GM18909 (cell line): Measurements from ENCODE around the gene EYA2.

ENCODE experiments used
- ATAC-seq: cut with Tn5 transposase; IDR thresholded peaks from one replicate; pipeline ENCODE4 v1.9.1; 2021; ENCODE audit warnings: mild to moderate bottlenecking; ENCODE audit not compliant: unreplicated experiment, poor library complexity

The EYA2 gene

DNA sequence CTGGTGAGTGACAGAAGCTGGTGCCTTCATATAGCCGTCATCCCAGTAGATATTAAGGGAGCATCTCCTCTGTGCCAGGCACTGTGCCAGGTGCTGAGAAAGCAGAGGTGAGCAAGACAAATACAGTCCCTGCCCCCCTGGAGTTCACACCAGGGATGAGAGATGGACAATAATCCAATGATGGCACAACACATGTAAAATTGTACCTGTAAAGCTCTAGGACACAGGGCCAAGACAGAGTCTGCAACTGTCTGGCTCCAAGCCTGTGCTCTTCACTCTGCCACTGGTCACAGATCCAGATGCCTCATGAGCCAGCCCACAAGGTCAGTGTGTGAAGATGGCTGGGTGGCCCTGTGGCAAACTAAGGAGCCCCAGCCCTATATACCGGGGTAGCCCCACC lies 133.8 kb downstream of the EYA2 start:
- no peak for ATAC-seq

DNA sequence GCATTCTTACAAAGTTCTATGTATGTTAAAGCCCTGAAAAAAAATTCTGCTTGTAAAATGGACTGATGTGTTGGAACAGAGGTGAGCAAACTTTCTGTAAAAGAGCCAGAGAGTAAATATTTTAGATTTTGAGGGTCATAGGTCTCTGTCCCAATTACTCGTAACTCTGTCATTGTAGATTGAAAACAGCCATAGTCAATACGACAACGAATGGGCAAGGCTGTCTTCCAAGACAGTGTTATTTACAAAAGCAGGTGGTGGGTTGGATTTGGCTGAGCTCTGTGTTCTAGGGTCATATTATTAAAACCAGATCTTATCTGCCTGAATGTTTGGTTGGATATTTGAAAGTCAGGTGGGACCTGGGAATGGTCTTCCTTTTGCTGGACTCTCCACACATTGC lies 135.2 kb downstream of the EYA2 start:
- no peak for ATAC-seq

DNA sequence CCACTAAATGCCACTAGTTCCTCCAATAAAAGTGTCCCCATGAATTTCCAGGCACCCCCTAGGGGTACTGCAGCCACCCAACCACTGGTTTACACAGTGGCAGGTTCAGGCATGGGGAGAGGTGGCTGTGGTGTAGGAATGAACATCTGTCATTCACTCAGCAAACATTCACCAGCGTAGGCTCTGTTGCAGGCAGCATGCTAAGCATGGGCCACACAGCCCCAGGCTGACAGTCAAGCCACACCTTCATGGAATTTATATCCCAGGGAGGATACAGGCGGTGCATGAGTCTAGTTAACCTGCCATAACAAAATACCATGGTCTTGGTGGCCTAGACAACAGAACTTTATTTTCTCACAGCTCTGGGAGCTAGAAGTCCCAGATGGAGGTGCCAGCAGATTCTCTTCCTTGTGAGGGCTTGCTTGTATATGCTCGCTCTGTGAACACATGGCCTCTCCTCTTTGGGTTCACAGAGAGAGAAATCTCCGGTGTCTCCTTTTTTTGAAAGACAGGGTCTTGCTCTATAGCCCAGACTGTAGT lies 135.7 kb downstream of the EYA2 start:
- no peak for ATAC-seq

DNA sequence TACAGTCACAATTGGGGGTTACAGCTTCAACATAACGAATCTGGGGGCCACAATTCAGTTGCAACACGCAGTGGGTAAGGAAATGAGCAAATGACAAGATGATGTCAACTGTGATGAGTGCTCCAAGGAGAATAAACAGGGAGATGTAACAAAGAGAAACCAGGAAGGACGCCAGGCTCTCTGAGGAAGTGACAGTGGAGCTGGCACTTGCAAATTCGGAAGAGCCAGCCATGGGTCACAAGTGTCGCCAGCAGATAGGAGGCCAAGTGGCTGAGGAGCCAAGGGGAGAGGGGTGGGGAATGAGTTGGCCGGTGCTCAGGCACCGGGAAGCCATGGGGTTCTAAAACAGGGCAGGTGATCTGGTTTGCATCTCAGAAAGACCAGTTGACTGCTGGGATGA lies 136.4 kb downstream of the EYA2 start:
- ATAC-seq: no peak

DNA sequence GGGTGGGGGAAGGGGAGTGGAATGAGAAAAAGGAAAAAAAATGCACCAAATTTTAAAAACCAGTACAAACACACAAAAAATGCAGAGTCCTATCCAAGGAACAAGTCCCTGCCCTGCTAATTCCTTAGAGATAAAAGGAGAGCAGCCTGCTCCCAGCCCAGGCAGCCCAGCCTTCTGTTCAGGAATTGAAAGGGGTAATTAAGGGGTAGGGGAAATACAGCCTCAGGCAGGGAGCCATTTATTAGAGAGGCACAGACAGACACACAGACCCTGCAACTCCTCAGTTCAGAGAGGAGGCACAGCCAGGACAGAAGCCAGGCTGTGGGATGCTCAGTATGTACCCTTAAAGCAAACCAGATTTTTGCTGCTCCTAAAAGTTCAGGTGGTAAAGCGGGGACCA lies 137.2 kb downstream of the EYA2 start:
- ATAC-seq: no peak

DNA sequence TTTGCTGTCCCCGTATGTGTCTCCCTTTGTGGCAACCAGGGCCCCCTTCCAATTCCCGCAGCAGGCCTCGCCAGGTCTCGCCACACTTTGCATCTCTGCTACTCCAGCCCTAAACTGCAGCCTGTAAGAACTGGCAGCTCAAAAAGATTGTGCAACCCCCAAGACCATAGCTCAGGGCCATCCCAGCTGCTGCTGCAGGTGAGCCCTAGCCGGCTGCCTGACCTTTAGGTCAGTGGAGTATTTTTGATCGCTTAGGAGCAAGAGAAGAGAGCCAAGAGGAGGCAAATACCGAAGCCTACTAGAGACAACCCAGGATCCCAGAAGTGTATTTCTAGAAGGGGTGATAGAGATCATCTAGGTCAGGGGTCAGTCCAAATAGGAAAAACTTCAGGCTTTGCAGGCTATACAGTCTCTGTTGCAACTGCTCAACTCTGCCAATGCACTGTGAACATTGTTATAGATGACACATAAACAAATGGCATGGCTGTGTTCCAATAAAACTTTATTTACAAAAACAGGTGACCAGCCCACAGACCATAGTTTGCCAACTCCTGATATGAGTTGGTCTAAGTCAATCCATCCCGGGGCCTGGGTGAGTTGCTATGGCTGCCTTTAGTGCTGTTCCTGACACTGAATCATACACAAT lies 138.4 kb downstream of the EYA2 start:
- ATAC-seq: no peak

DNA sequence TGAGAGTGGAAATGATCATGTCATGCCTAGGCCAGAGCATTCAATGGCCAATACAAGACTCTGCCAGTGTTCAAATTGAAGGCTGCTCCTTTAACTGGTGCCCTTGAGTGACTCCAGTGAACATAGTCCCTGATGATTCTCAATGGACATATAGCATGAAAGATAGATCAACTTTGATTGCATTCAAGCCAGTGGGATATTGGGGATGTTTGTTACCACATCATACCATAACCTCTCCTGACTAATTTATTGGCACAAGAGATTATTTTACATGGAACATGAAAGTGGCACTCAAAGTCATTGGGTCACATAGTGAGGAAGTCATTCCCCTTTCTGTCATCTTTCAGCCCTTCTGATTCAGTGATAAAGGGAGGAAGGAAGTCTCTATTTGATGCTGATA lies 139.0 kb downstream of the EYA2 start:
- no peak for ATAC-seq

DNA sequence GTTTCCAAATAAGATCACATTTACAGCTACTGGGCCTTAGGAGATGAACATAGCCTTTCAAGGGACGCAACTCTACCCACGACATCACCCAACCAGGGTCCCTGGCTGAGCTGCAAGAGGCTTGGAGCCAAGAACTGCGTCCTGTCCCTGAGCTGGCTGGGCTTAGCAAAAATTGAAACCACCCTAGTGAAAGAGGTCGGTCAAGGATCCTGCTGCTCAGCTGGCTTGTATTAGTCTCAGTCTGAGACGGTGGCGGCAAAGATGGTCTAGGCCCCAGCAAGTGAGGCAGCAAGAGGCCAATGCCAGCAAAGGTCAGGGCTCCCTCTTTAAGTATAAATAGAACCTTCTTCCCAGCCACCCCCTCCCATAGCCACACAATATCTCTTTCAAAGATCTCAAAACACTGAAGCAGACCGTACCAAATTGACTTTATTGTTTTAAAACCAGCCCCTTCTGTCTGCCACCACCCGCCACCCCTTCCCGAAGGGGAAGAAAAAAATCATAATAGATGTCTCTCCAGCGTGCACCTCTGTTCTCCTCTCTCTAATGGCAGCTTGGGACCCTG lies 140.5 kb downstream of the EYA2 start:
- ATAC-seq: no peak

DNA sequence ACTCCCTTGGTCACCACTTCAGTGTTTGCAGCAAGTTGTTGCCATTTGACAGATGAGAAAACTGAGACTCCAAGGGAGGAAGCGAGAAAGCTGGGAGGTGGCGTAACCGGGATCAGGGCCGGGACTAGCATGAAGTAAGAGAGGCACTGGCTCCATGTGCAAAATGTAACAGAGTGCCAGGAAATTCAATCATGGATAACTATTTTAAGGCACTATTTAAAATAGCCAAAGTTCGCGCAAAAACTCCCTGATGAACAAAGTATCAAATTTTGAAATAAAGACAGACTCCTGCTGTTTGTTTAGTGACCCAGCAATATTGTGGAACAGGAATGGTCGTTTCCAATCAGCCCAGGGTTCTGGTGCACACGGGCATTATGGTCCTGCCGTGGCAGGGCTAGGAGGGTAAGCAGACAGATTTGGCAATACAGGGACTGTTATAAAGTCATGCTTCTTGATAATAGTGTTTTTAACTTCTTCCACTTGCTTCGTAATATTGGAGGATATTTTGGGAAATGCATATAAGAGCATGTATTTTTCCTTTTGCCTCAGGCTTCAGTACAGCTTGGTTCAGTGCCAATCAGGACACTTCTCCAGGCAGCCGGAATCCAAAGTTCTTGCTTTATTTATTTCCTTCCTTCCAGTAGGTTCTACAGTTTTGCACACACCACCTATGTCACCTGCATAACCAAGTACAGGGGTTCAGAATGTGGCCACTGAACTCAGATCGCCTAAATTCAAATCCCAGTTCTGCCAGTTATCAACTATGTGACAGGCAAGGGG lies 141.6 kb downstream of the EYA2 start:
- no peak for ATAC-seq

DNA sequence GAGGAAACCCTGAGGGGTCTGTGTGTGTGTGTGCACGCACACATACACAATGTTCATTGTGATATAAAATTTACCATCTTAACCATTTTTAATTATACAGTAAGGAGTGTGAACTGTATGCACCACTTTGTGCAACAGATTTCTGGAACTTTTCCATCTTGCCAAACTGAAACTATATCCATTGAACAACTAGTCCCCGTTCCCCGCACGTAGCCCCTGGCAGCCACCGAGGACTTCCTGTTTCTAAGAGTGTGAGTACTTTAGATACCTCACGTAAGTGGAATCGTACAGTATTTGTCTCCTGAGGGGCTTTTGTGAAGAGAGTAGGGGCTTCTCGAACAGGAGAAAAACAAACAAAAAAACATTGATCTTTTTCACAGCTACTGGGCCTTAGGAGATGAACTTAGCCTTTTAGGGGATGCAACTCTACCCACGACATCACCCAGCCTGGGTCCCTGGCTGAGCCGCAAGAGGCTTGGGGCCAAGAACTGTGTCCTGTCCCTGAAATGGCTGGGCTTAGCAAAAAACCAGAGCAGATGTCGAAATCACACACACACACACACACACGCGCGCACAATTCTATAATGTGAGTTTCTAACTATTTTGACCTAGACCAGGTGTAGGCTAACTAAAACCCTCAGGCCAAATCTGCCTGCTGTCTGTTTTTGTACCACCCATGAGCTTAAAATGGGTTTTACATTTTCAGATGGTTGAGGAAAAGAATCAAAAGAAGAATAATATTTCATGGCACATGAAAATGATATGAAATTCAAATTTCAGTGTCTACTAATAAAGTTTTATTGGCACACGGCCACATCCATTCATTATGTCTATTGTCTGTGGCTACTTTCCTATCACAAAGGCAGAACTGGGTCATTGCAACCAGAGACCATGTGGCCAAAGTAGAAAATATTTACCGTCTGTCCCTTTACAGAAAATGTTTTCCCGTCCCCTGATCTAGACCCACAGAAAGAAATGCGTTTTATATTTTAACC lies 144.2 kb downstream of the EYA2 start:
- ATAC-seq: no peak

DNA sequence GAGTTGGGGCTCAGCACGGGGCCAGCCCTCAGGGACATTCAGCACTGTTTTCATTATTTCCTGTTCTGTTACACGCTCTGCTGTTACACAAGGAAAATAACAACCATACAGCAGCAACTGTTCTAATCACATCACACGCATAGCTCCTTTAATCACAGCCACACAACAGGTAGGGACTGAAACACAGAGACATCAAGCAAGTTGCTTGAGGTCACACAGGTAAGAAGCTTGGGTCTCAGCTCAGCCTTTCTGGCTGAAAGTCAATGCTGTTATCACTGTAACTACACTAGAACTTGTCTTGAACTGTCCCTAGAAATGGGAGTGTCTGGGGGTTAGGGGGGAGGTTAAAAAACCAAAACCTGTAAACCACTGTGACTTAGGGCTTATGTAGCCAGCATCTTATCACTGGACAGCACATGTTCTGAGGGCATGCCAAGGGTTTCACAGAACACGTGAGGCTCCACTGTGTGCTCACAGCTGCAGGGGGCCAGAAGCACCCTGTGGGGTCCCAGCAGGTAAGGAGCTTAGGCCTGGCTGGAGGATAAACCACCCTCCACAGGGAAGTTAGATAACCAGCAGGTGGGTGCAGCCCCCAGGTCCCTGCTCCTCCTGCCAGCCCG lies 146.0 kb downstream of the EYA2 start:
- no peak for ATAC-seq

DNA sequence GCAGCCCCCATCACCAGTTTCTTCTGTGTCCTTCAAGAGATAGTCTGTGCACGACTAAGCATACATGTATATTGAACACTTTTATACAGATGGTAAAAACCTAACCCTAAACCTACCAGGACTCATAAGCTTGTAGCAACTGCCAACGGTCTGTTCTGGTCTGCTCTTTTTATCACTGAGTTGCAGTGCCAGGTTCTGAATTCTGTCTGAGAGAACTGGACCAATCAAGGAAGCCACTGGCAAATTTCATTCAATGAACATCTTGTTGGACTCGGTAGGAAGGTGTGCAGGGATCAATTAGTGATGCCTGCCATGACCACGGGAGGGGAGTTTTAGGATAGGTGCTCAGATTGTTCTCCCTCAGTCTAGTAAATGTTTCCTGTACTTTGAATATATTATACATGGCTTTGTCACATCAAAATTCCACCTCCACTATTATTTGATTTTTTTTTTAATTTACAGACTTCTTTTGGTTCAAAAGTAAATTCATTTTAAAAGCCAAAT lies 146.8 kb downstream of the EYA2 start:
- ATAC-seq: no peak

DNA sequence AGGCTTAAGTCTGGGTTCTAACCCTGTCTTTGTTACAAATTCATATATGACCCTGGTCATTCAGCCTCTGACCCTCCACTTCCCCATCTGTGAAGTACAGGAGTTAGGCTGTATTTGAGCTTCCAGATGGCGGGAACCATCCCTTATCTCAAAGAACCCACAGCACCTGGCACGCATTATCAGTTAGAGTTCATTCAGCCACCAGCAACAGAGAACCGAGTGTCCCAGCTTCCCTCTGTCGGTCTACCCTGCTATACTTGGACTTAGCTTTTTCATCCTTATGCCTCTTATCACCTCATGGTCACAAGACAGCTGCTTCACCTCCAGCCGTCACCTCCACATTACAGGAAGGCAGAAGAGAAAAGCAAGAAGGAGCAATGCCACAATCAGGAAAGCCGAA lies 147.8 kb downstream of the EYA2 start:
- no peak for ATAC-seq

DNA sequence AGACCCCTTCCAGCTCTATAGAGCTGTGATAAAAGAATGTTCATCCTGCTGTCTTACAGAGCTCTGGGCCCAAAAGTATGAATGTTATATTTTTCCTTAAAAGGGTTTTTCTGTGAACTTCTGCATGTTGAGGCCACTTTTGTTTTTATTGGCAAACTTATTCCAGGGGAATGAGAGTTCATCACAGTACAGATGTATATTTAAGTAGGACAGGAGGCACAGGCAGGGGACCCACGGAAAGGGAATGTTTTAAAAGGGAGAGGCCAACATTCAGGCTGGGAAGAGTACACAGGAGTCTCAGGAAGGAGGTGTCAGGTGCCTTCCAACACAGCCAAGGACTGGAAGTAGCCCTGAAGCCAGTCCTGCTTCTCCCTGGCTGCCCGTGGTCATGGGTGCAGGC lies 148.4 kb downstream of the EYA2 start:
- no peak for ATAC-seq

DNA sequence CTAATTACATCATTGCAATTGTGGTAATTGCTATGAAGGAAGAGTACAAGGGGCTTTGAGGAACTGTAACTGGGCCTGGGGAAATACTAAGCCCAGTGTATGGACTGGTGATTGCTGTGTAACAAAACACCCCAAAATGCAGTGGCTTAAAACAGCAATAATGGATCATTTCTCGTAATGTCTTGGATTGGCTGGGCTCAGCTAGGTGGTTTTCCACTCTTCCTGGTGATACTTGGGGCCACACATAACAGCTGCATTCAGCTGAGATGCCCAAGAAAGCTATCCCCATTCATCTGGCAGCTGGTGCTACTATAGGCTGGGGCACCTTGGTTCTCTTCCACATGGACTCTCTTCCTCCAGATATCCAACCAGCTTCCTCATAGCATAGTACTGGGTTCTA lies 150.3 kb downstream of the EYA2 start:
- ATAC-seq: no peak

DNA sequence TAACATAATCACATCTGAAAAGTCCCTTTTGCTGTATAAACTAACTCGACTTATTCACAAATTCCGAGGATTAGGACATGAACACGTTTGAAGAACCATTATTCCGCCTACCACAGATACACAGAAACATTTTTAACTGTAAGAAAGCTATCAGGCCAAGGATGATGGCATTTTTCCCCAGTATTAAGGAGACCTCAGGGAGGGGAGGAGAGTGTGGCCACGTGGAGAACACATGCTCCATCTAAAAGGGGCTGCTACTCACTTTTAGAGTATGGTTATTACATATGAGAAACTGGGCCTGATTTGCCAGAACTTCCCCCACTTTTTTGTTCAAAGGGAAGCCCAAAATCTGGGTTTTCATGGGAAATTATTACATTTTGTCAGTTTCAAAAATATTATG lies 153.4 kb downstream of the EYA2 start:
- ATAC-seq: no peak

DNA sequence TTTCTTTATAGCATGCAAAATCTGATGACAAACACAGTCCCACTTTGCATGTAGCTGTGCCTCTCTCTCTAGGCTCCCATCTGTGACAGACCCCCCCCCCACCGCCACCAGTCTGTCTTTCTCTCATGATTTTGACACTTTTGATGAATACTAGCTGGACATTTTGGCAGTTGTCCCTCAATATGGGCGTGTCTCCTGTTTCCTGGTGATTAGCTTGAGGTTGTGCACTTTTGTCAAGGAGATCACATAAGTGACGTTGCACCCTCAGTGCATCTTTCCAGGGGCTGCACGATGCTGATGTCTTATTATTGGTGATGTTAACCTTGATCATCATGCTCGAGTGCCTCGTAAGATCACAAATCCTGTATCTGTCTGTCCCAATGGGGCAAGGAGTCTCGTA lies 155.1 kb downstream of the EYA2 start:
- no peak for ATAC-seq

DNA sequence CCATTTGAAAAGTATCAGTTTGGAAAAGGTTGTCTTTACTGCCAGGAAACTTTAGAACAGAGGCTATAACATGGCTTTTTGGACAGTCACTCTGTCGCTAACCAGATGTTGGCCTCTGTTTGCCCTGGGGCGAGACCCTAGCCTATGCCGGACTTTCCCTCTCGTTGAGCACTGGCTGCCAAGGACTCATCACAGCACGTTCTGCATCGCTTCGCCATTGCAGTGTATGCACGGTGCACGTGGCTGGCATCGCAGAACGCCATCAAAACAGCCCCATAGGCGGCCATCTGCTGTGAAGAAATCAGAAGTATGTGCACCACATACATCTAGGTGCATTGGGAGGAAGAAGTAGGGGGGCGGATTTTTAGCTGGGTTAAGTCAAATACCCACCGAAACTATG lies 156.4 kb downstream of the EYA2 start:
- ATAC-seq: no peak

DNA sequence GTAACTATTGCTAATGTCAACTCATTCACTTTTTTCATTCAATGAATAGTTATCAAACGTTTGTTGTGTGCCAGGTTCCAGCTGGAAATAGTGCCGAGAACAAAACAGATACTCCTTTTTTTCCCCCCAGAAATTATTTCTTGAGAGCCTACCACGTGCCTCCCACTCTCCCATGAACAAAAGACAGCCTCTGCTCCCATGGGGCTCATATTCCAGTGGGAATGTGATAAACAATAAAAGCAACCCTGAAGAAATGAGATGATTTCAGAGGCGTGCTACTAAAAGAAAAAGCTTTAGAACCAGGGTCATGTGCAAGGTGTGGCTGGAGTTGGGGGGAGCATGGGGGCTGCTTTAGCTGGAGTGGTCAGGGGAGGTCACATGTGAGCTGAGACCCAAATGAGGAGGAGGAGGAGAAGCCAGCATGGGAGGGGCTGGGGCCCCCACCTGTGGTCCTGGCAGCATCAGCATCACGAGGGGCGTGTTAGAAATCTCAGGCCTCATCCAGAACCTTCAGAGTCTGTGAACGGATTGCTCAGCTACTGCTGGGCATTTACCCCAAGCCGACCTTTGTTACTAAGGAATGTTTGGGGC lies 157.4 kb downstream of the EYA2 start:
- ATAC-seq: no peak
